Astrocyte (in vitro differentiated cells and primary cell): ENCODE measurements around the gene SLC25A33. TPM values are rescaled to one million over a fixed set of nuclear protein-coding genes. Genes with fewer than 3 reads are reported as not detected.

Source experiments
- DNase-seq: peaks from one replicate; pipeline ENCODE4 v3.0.0-alpha.2; 2010; ENCODE audit warnings: low read depth
- FAIRE-seq: peaks from 2 replicates; lab custom pipeline; 2011; peaks lifted over from hg19 to GRCh38; lab: Jason Lieb, UNC
- H2AFZ ChIP-seq: 2 replicates; pipeline ENCODE4 v1.6.0; 2012; ENCODE audit warnings: low read depth, low read length, inconsistent platforms
- H3K27ac ChIP-seq: 2 replicates; pipeline ENCODE4 v1.5.1; 2011; ENCODE audit warnings: low read depth, low read length, inconsistent platforms
- H3K27me3 ChIP-seq: 2 replicates; pipeline ENCODE4 v1.6.0; 2011; ENCODE audit warnings: low read length, inconsistent platforms; ENCODE audit not compliant: insufficient read depth
- H3K36me3 ChIP-seq: 2 replicates; pipeline ENCODE4 v1.5.1; 2011; ENCODE audit warnings: low read length, inconsistent platforms; ENCODE audit not compliant: insufficient read depth
- H3K4me1 ChIP-seq: 2 replicates; pipeline ENCODE4 v1.5.1; 2011; ENCODE audit warnings: low read length, inconsistent platforms; ENCODE audit not compliant: insufficient read depth
- H3K4me2 ChIP-seq: 2 replicates; pipeline ENCODE4 v1.6.0; 2012; ENCODE audit warnings: low read length, inconsistent platforms
- H3K4me3 ChIP-seq: 2 replicates; pipeline ENCODE4 v1.5.1; 2011; ENCODE audit warnings: low read depth, mild to moderate bottlenecking, low read length, inconsistent platforms; ENCODE audit not compliant: insufficient read depth
- H3K79me2 ChIP-seq: 2 replicates; pipeline ENCODE4 v1.6.0; 2012; ENCODE audit warnings: mild to moderate bottlenecking, low read length, inconsistent platforms; ENCODE audit not compliant: insufficient read depth
- H3K9ac ChIP-seq: 2 replicates; pipeline ENCODE4 v1.6.0; 2012; ENCODE audit warnings: mild to moderate bottlenecking, low read length, inconsistent platforms
- H3K9me3 ChIP-seq: 2 replicates; pipeline ENCODE4 v1.5.1; 2012; ENCODE audit warnings: low read depth, mild to moderate bottlenecking, low read length, inconsistent platforms; ENCODE audit not compliant: insufficient read depth
- H4K20me1 ChIP-seq: 2 replicates; pipeline ENCODE4 v1.6.0; 2012; ENCODE audit warnings: low read length, inconsistent platforms; ENCODE audit not compliant: insufficient read depth
- H3K27ac Mint-ChIP-seq: one replicate; pipeline ENCODE4 v1.8.0; 2021; ENCODE audit warnings: mild to moderate bottlenecking, mixed read lengths; ENCODE audit not compliant: unreplicated experiment
- H3K27me3 Mint-ChIP-seq: one replicate; pipeline ENCODE4 v1.8.0; 2021; ENCODE audit warnings: low read depth, mixed read lengths; ENCODE audit not compliant: unreplicated experiment
- H3K36me3 Mint-ChIP-seq: one replicate; pipeline ENCODE4 v1.8.0; 2021; ENCODE audit warnings: low read depth, mixed read lengths; ENCODE audit not compliant: unreplicated experiment
- H3K4me1 Mint-ChIP-seq: one replicate; pipeline ENCODE4 v1.8.0; 2021; ENCODE audit warnings: low read depth, mixed read lengths; ENCODE audit not compliant: unreplicated experiment
- H3K4me3 Mint-ChIP-seq: one replicate; pipeline ENCODE4 v1.8.0; 2021; ENCODE audit warnings: mild to moderate bottlenecking, moderate library complexity, mixed read lengths; ENCODE audit not compliant: unreplicated experiment
- H3K9me3 Mint-ChIP-seq: one replicate; pipeline ENCODE4 v1.8.0; 2021; ENCODE audit warnings: mild to moderate bottlenecking, mixed read lengths; ENCODE audit not compliant: unreplicated experiment
- CTCF ChIP-seq: IDR thresholded peaks from 2 replicates; pipeline ENCODE4 v1.5.1; 2011; ENCODE audit warnings: low read depth, mild to moderate bottlenecking, inconsistent platforms, low read length, moderate library complexity; ENCODE audit not compliant: insufficient read depth
- EZH2 ChIP-seq: IDR thresholded peaks from 2 replicates; pipeline ENCODE4 v1.6.1; 2012; ENCODE audit warnings: mild to moderate bottlenecking, low read length, inconsistent platforms; ENCODE audit not compliant: insufficient read depth
- total RNA-seq: library from RNA; stranded (reverse); gene quantifications from 2 replicates; pipeline ENCODE4 v1.2.1, GENCODE V29; 2021

SLC25A33 gene
- total RNA-seq, 1 donor from 2014 or later = 6.7 TPM

GRCh38 chr1:9600861-9601834 lies 61.9 kb downstream of the SLC25A33 start:
- H3K4me3 Mint-ChIP-seq = no peak overlapping the region
- no peak overlapping the region for H3K9ac ChIP-seq
- peaks cover 4% of the 10 kb centered on the region for H3K36me3 Mint-ChIP-seq
- peaks cover under 1% of the 10 kb centered on the region for H3K79me2 ChIP-seq
- peaks cover 1% of the 10 kb centered on the region for H3K9me3 Mint-ChIP-seq
- H3K4me1 ChIP-seq = no peaks in the 10 kb centered on the region
- H4K20me1 ChIP-seq = peaks cover 9% of the 10 kb centered on the region
- no peak overlapping the region for H3K4me3 ChIP-seq
- H2AFZ ChIP-seq = no peak overlapping the region
- FAIRE-seq (no peak), DNase-seq (no peak)
- H3K27me3 Mint-ChIP-seq = peaks cover 2% of the 10 kb centered on the region
- no peaks in the 10 kb centered on the region for H3K27me3 ChIP-seq
- no peak overlapping the region for H3K27ac Mint-ChIP-seq
- no peaks in the 10 kb centered on the region for H3K4me1 Mint-ChIP-seq
- no peaks in the 10 kb centered on the region for H3K9me3 ChIP-seq
- H3K27ac ChIP-seq = no peak overlapping the region
- H3K36me3 ChIP-seq = peaks cover 3% of the 10 kb centered on the region
- no peak for TF ChIP-seq EZH2
- no peak for TF ChIP-seq CTCF
- no peak overlapping the region for H3K4me2 ChIP-seq

- no peak overlapping the region for H3K27ac ChIP-seq
- Mint-ChIP-seq H3K4me3 (no peak overlapping the region), H3K27me3 (peaks cover 4% of the 10 kb centered on the region), H3K4me1 (no peaks in the 10 kb centered on the region), H3K36me3 (peaks cover 4% of the 10 kb centered on the region), H3K9me3 (peaks cover 1% of the 10 kb centered on the region), H3K27ac (no peak overlapping the region)
- DNase-seq (no peak), FAIRE-seq (no peak)
- H3K36me3 ChIP-seq = peaks cover 3% of the 10 kb centered on the region
- no peak overlapping the region for H3K9ac ChIP-seq
- H3K4me2 ChIP-seq = no peak overlapping the region
- H4K20me1 ChIP-seq = peaks cover 12% of the 10 kb centered on the region
- no peaks in the 10 kb centered on the region for H3K79me2 ChIP-seq
- TF ChIP-seq CTCF (no peak), EZH2 (no peak)
- H3K4me3 ChIP-seq = no peak overlapping the region
- no peaks in the 10 kb centered on the region for H3K4me1 ChIP-seq
- no peak overlapping the region for H2AFZ ChIP-seq
- no peaks in the 10 kb centered on the region for H3K9me3 ChIP-seq
- no peaks in the 10 kb centered on the region for H3K27me3 ChIP-seq
Measured at GRCh38 chr1:9601942-9602793, 62.9 kb downstream of the SLC25A33 start.
